HepG2 (cell line): ENCODE measurements around the gene SMPD3.

Experiments used
- EZH2 ChIP-seq: conservative IDR thresholded peaks from 2 replicates; pipeline ENCODE4 v1.6.1; 2012; ENCODE audit warnings: mild to moderate bottlenecking, low read depth, low read length, moderate library complexity
- POLR2AphosphoS2 ChIP-seq: IDR thresholded peaks from 2 replicates; pipeline ENCODE4 v1.6.1; 2011; ENCODE audit warnings: low read depth, low read length, improper control_type of control experiment
- SMARCC2 ChIP-seq: fragments of 450-650 bp; IDR thresholded peaks from 2 replicates; pipeline ENCODE4 v1.6.1; 2017; ENCODE audit warnings: antibody characterized with exemption, mild to moderate bottlenecking
- ZNF121 ChIP-seq: sonication (generic); formaldehyde crosslinking; IDR thresholded peaks from 2 replicates; pipeline ENCODE4 v1.5.0; 2020; ENCODE audit warnings: mild to moderate bottlenecking, missing genetic modification reagents
- ZSCAN20 ChIP-seq: sonication (generic); formaldehyde crosslinking; IDR thresholded peaks from 2 replicates; pipeline ENCODE4 v1.4.0; 2020; ENCODE audit warnings: missing genetic modification reagents, mild to moderate bottlenecking, borderline replicate concordance
- TF ChIP-seq, protein P1 (sequence below): sonication (generic); formaldehyde crosslinking; IDR thresholded peaks from 2 replicates; pipeline ENCODE4 v1.5.0; 2020; ENCODE audit warnings: missing genetic modification reagents
- TF ChIP-seq, protein P2 (sequence below): sonication (generic); formaldehyde crosslinking; IDR thresholded peaks from 2 replicates; pipeline ENCODE4 v1.4.0; 2020; ENCODE audit warnings: low read depth, mild to moderate bottlenecking, missing genetic modification reagents
- TF ChIP-seq, protein P3 (sequence below): sonication (generic); formaldehyde crosslinking; IDR thresholded peaks from 2 replicates; pipeline ENCODE4 v1.8.1; 2023; ENCODE audit warnings: mild to moderate bottlenecking, missing genetic modification reagents, borderline replicate concordance

DNA sequence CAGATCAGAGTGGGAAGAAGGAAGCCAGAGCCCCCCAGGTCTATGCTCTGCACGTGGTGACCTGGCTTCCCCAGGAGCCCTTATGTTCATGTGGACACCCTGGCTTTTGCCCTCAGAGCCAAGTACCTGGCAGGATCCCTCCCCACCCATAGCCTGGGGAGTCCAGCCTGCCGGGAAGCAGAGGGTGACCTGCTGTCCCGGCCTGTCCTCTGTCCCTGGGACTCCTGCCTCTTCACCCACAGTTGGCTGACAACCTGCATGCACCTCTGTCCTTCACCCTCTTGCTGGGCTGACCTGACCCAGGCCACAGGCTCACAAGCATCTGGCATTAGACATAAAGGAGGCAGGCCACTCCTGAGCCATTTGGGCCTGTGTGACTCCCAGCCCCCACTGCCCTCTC lies 60.2 kb downstream of the SMPD3 start:
- TF ChIP-seq ZNF121 (CRISPR knock-in tag), result no peak
- TF ChIP-seq ZSCAN20 (CRISPR knock-in tag), result no peak
- no peak for TF ChIP-seq POLR2AphosphoS2
- TF ChIP-seq, protein P1, sequence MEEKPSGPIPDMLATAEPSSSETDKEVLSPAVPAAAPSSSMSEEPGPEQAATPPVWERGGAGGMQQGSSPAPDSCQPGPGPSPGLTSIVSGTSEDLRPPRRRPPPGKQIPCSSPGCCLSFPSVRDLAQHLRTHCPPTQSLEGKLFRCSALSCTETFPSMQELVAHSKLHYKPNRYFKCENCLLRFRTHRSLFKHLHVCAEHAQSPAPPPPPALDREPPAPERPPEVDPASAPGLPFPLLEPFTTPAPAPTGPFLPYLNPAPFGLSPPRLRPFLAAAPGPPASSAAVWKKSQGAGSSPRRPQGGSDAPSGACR, result no peak
- TF ChIP-seq, protein P2, sequence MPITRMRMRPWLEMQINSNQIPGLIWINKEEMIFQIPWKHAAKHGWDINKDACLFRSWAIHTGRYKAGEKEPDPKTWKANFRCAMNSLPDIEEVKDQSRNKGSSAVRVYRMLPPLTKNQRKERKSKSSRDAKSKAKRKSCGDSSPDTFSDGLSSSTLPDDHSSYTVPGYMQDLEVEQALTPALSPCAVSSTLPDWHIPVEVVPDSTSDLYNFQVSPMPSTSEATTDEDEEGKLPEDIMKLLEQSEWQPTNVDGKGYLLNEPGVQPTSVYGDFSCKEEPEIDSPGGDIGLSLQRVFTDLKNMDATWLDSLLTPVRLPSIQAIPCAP (CRISPR knock-in tag), result no peak
- no peak for TF ChIP-seq EZH2
- no peak for TF ChIP-seq SMARCC2
- TF ChIP-seq, protein P3, sequence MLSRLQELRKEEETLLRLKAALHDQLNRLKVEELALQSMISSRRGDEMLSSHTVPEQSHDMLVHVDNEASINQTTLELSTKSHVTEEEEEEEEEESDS (CRISPR knock-in tag), result no peak
